Liver (tissue), 9 donors: ENCODE data around the gene SLC44A2. TPM values are rescaled to one million over a fixed set of nuclear protein-coding genes. Genes with fewer than 3 reads are reported as not detected.

Experiments used
- DNase-seq: peaks from one replicate; pipeline ENCODE4 v3.0.0-alpha.2; 2017; ENCODE audit warnings: low spot score
- H3K27ac ChIP-seq, 2 donors: one replicate each; pipeline ENCODE4 v1.7.0; 2013; ENCODE audit warnings: inconsistent platforms in 2 of 2, low read length in 2 of 2, control low read depth in 1 of 2, low read depth in 1 of 2, mild to moderate bottlenecking in 1 of 2
- H3K27me3 ChIP-seq, 4 donors: one replicate each; pipeline versions ENCODE4 v1.6.1 to v1.7.0; 2013; ENCODE audit warnings: low read length in 3 of 4, inconsistent platforms in 1 of 4, mild to moderate bottlenecking in 1 of 4, moderate library complexity in 1 of 4; ENCODE audit not compliant: control insufficient read depth in 4 of 4, insufficient read depth in 4 of 4
- H3K36me3 ChIP-seq, 4 donors: one replicate each; pipeline versions ENCODE4 v1.6.1 to v1.7.0; 2013; ENCODE audit warnings: low read length in 3 of 4, mild to moderate bottlenecking in 3 of 4, low read depth in 1 of 4, moderate library complexity in 1 of 4; ENCODE audit not compliant: control insufficient read depth in 4 of 4, insufficient read depth in 3 of 4
- H3K4me1 ChIP-seq, 4 donors: one replicate each; pipeline versions ENCODE4 v1.6.1 to v1.7.0; 2013; ENCODE audit warnings: low read length in 3 of 4, mild to moderate bottlenecking in 3 of 4, moderate library complexity in 1 of 4; ENCODE audit not compliant: control insufficient read depth in 4 of 4, insufficient read depth in 4 of 4
- H3K4me3 ChIP-seq, 3 donors: one replicate each; pipeline versions ENCODE4 v1.6.1 to v1.7.0; 2013; ENCODE audit warnings: low read length in 3 of 3, control low read depth in 1 of 3, low read depth in 1 of 3, mild to moderate bottlenecking in 1 of 3
- H3K9ac ChIP-seq, 2 donors: one replicate each; pipeline ENCODE4 v1.7.0; 2013; ENCODE audit warnings: low read length in 2 of 2, mild to moderate bottlenecking in 2 of 2, moderate library complexity in 2 of 2, control low read depth in 1 of 2, low read depth in 1 of 2
- H3K9me3 ChIP-seq, 4 donors: one replicate each; pipeline versions ENCODE4 v1.6.1 to v1.7.0; 2013; ENCODE audit warnings: low read length in 3 of 4; ENCODE audit not compliant: control insufficient read depth in 4 of 4
- ATF3 ChIP-seq: IDR thresholded peaks from 2 replicates; pipeline ENCODE4 v1.6.1; 2016; ENCODE audit warnings: antibody characterized with exemption
- EGR1 ChIP-seq, 2 donors: IDR thresholded peaks; 2 replicates each; pipeline ENCODE4 v1.6.1; 2016 to 2018; ENCODE audit warnings: antibody characterized with exemption in 2 of 2, low read depth in 2 of 2
- FOXA1 ChIP-seq: IDR thresholded peaks from 2 replicates; pipeline ENCODE4 v1.6.1; 2016; ENCODE audit warnings: antibody characterized with exemption
- GABPA ChIP-seq, 2 donors: IDR thresholded peaks in 1 of 2; conservative IDR thresholded peaks in 1 of 2; 2 replicates each; pipeline ENCODE4 v1.6.1; 2016; ENCODE audit warnings: antibody characterized with exemption in 2 of 2, mild to moderate bottlenecking in 1 of 2, moderate library complexity in 1 of 2
- HNF4A ChIP-seq, 2 donors: conservative IDR thresholded peaks; 2 replicates each; pipeline ENCODE4 v1.6.1; 2016; ENCODE audit warnings: antibody characterized with exemption in 2 of 2, mild to moderate bottlenecking in 2 of 2
- JUND ChIP-seq, 2 donors: IDR thresholded peaks; 2 replicates each; pipeline ENCODE4 v1.6.1; 2016; ENCODE audit warnings: antibody characterized with exemption in 2 of 2
- NR2F2 ChIP-seq: IDR thresholded peaks from 2 replicates; pipeline ENCODE4 v1.6.1; 2016; ENCODE audit warnings: antibody characterized with exemption
- RAD21 ChIP-seq, 2 donors: IDR thresholded peaks; 2 replicates each; pipeline ENCODE4 v1.6.1; 2016; ENCODE audit warnings: antibody characterized with exemption in 2 of 2, mild to moderate bottlenecking in 2 of 2
- REST ChIP-seq: IDR thresholded peaks from 2 replicates; pipeline ENCODE4 v1.6.1; 2016; ENCODE audit warnings: antibody characterized with exemption, mild to moderate bottlenecking
- RXRA ChIP-seq, 2 donors: IDR thresholded peaks; 2 replicates each; pipeline ENCODE4 v1.6.1; 2017 to 2018; ENCODE audit warnings: antibody characterized with exemption in 2 of 2, mild to moderate bottlenecking in 1 of 2
- SP1 ChIP-seq: IDR thresholded peaks from 2 replicates; pipeline ENCODE4 v1.6.1; 2018; ENCODE audit warnings: antibody characterized with exemption, mild to moderate bottlenecking
- TAF1 ChIP-seq: conservative IDR thresholded peaks from 2 replicates; pipeline ENCODE4 v1.6.1; 2016; ENCODE audit warnings: antibody characterized with exemption, mild to moderate bottlenecking
- YY1 ChIP-seq: IDR thresholded peaks from 2 replicates; pipeline ENCODE4 v1.6.1; 2016; ENCODE audit warnings: antibody characterized with exemption, mild to moderate bottlenecking
- ZBTB33 ChIP-seq: IDR thresholded peaks from 2 replicates; pipeline ENCODE4 v1.6.1; 2016; ENCODE audit warnings: antibody characterized with exemption
- WGBS: extraction: QIAGEN DNeasy Blood & Tissue Kit; methylation state at CpG from one replicate; pipeline ENCODE4 v1.1.7; 2013; 5-methylcytosine and 5-hydroxymethylcytosine counted together
- polyA plus RNA-seq, 2 donors: library from polyadenylated mRNA; stranded (reverse) in 1 of 2; unstranded in 1 of 2; fragments of 200-250 nt in 1 of 2; fragments of >200 nt in 1 of 2; fragmentation: Nextera tagmentation in 1 of 2; extraction: Ambion mirVana in 1 of 2; gene quantifications; one replicate each; pipeline versions ENCODE4 v1.2.1 to v1.2.3, GENCODE V29; 2013 to 2015
- total RNA-seq, 2 donors: library from RNA; depleted of rRNA; stranded (reverse); fragments of >200 nt; gene quantifications; one replicate each; pipeline ENCODE4 v1.2.3, GENCODE V29; 2014
- TF ChIP-seq, protein P1 (sequence below): fragments of 150-350 bp; IDR thresholded peaks from 2 replicates; pipeline ENCODE4 v1.5.1; 2017; ENCODE audit warnings: improper control_type of control experiment, low read depth, low read length; ENCODE audit not compliant: missing input control
- donor health status: healthy.
- donor health status: healthy.
- donor health status: healthy.
- donor health status: healthy.
- donor health status: healthy.

SLC44A2 gene
- total and polyA plus RNA-seq, 4 donors: 12.0 to 21.6 (median 13.4) TPM

GRCh38 chr19:10587839-10588150 is 37.6 kb upstream of the SLC44A2 start (continued):
- no peak for TF ChIP-seq TAF1
- TF ChIP-seq EGR1 (IDR thresholded peaks at IDR 0.05; ENCODE audit: low read depth in 2 of 2): no peak

DNA sequence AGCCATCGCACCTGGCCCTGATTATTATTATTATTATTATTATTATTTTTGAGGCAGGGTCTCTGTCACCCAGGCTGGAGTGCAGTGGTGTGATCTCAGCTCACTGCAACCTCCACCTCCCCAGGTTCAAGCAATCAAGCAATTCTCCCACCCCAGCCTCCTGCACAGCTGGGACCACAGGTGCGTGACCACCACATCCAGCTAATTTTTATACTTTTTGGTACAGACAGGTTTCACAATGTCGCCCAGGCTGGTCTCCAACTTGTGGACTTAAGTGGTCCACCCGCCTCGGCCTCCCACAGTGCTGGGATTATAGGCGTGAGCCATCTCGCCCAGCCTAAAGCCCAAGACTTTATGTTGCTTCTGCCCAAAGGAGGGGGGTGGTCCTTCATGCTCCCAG is 32.2 kb upstream of the SLC44A2 start:
- no peak for DNase-seq
- 93% methylated on average over 7 of the region's 7 CpGs for WGBS
- no peaks in the 10 kb centered on the region for H3K9me3 ChIP-seq
- no peak overlapping the region for H3K9ac ChIP-seq
- H3K27me3 ChIP-seq: no peaks in the 10 kb centered on the region
- no peak overlapping the region for H3K27ac ChIP-seq
- H3K36me3 ChIP-seq: no peaks in the 10 kb centered on the region
- TF ChIP-seq RXRA (IDR thresholded peaks at IDR 0.05) (no peak), FOXA1 (no peak), ZBTB33 (no peak), YY1 (no peak), ATF3 (no peak), RAD21 (IDR thresholded peaks at IDR 0.05) (no peak), EGR1 (IDR thresholded peaks at IDR 0.05; ENCODE audit: low read depth in 2 of 2) (no peak), SP1 (no peak), JUND (IDR thresholded peaks at IDR 0.05) (no peak)
- TF ChIP-seq, protein P1, sequence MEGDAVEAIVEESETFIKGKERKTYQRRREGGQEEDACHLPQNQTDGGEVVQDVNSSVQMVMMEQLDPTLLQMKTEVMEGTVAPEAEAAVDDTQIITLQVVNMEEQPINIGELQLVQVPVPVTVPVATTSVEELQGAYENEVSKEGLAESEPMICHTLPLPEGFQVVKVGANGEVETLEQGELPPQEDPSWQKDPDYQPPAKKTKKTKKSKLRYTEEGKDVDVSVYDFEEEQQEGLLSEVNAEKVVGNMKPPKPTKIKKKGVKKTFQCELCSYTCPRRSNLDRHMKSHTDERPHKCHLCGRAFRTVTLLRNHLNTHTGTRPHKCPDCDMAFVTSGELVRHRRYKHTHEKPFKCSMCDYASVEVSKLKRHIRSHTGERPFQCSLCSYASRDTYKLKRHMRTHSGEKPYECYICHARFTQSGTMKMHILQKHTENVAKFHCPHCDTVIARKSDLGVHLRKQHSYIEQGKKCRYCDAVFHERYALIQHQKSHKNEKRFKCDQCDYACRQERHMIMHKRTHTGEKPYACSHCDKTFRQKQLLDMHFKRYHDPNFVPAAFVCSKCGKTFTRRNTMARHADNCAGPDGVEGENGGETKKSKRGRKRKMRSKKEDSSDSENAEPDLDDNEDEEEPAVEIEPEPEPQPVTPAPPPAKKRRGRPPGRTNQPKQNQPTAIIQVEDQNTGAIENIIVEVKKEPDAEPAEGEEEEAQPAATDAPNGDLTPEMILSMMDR: no peak
- no peak overlapping the region for H3K4me3 ChIP-seq
- no peaks in the 10 kb centered on the region for H3K4me1 ChIP-seq

DNA sequence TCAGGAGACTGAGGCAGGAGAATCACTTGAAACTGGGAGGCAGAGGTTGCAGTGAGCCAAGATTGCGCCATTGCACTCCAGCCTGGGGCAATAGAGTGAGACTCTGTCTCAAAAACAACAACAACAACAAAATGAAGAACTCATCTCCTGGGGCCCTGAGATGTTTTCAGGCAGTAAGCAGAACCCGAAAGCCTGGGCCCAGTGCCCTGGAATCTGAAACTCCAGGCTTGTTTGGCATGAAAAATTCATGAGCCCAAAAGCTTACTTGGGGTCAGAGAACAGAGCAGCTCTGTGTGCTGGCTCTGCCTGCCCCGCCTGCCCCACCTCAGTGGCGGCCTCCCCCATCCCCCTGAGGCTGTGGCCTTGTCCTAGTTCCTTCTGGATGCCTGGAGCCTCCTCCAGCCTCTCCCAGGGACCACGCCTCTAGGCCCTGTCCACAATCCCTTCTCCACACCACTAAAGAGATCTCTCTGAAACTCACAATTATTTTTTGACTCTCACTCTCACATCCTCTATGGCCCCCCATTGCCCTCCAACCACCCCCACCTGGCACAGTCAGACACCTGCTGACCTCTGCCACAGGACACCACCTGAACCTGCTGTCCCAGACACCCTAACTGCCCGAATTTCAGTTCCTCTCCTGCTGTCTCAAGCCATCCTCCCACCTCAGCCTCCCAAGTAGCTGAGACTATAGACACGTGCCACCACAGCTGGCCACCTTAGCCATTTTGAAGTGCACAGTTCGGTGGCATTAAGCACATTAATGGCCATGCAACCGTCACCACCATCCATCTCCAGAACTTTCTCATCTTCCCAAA is 31.3 kb upstream of the SLC44A2 start:
- no peak for DNase-seq
- no peaks in the 10 kb centered on the region for H3K36me3 ChIP-seq
- TF ChIP-seq GABPA (IDR thresholded peaks at IDR 0.05 in 1 of 2, conservative IDR thresholded peaks at IDR 0.05 in 1 of 2) (no peak), ZBTB33 (no peak), ATF3 (no peak), HNF4A (conservative IDR thresholded peaks at IDR 0.05) (no peak), REST (no peak), FOXA1 (no peak), RAD21 (IDR thresholded peaks at IDR 0.05) (no peak), SP1 (no peak), NR2F2 (no peak), YY1 (no peak)
- TF ChIP-seq, protein P1: no peak
- peak overlapping the region; percentile 31 to 50 for H3K27ac ChIP-seq
- H3K27me3 ChIP-seq: no peaks in the 10 kb centered on the region
- H3K9me3 ChIP-seq: no peaks in the 10 kb centered on the region
- H3K4me1 ChIP-seq: no peaks in the 10 kb centered on the region
- H3K4me3 ChIP-seq: no peak overlapping the region
- WGBS: 80% methylated on average over 9 of the region's 9 CpGs
- H3K9ac ChIP-seq: no peak overlapping the region
